Fibroblast of peridontal ligament (primary cell): ENCODE data around the gene POLA2.
"Not testable (repeated sequence)": the region's sequence is repeated elsewhere in the genome, so short reads cannot be mapped to it uniquely, and the experiment has no call there.

ENCODE experiments used
- DNase-seq: peaks from one replicate; pipeline ENCODE4 v3.0.0-alpha.2; 2010; ENCODE audit errors: extremely low read depth

POLA2 gene

GRCh38 chr11:65330544-65330943 lies 68.8 kb downstream of the POLA2 start:
- DNase-seq, result no peak

DNA sequence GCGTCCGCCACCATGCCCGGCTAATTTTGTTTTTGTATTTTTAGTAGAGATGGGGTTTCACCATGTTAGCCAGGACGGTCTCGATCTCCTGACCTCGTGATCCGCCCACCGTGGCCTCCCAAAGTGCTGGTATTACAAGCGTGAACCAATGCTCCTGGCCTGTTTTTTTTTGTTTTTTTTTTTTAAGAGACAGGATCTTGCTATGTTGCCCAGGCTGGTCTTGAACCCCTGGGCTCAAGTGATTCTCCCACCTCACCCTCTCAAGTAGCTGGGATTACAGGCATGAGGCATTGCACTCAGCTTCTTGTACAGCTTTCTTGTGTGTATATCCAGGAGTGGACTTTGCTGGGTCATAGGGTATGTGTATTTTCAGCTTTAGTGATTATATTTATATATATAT lies 70.8 kb downstream of the POLA2 start:
- not testable (repeated sequence) for DNase-seq

DNA sequence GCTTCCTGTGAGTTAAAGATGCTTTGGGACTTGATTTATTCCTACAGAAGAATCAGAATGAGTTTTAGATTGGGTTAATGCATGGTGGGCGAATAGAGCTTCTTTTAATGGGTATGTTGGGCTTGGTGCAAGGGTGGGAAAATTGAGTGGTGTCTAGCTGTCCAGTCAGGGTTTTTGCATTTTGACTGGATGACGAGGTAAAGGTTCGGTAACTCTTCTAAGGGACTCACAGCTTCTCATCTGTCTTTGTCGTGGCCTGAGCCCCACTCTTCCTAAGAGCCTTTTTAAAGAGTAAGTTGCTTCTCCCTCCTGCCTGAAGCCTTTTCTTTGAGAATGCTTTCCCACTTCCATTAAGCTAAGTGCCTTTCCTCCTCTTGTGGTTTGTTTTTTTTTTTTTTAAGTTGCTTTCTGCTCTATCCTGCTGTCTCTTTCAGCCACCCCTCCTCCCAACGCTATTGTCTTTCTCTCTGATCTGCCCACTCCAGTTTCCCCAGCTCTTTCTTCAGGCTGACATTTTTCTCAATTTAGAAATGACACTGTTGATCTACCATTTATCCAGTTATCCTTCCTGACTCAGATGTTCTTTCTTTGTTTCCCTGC lies 73.0 kb downstream of the POLA2 start:
- DNase-seq, result no peak

GRCh38 chr11:65338676-65339075 lies 76.9 kb downstream of the POLA2 start:
- DNase-seq, result no peak

DNA sequence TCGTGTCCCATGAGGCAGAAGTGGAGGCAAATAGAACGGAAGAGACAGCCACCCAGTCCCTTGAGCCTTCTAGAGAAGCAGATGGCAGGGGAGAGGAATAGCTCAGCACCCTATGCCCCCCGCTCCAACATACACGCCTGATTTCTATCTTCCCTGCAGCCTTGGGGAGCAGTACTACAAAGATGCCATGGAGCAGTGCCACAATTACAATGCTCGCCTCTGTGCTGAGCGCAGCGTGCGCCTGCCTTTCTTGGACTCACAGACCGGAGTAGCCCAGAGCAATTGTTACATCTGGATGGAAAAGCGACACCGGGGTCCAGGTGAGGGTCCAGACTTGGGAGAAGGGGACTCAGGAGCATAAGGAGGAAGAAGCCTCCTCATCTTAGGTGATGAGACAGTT lies 78.5 kb downstream of the POLA2 start:
- no peak for DNase-seq

GRCh38 chr11:65341856-65342255 lies 80.1 kb downstream of the POLA2 start:
- DNase-seq, result no peak
